GM23338 (cell line): ENCODE results near the gene OR56A4. TPM values are rescaled to one million over a fixed set of nuclear protein-coding genes. Genes with fewer than 3 reads are reported as not detected.

Experiments used
- ATAC-seq: fragments of 200-7000 bp; cut with Tn5 transposase; 3 replicates; pipeline ENCODE4 v1.9.1; 2020
- DNase-seq: peaks from one replicate; pipeline ENCODE4 v3.0.0-alpha.2; 2015; ENCODE audit warnings: low spot score
- H2AFZ ChIP-seq: fragments of 200-600 bp; sonication (generic); 2 replicates; pipeline ENCODE4 v1.8.0; 2016; ENCODE audit warnings: antibody characterized with exemption, mild to moderate bottlenecking, moderate library complexity
- H3F3A ChIP-seq: fragments of 200-600 bp; sonication (generic); replicated peaks from 2 replicates; pipeline ENCODE4 v1.8.0; 2017; ENCODE audit warnings: antibody characterized with exemption, mixed run types, low read depth
- H3K27ac ChIP-seq: fragments of 200-600 bp; sonication (generic); 2 replicates; pipeline ENCODE4 v1.6.1; 2016; ENCODE audit warnings: low read depth
- H3K27me3 ChIP-seq: fragments of 200-600 bp; sonication (generic); 2 replicates; pipeline ENCODE4 v1.8.0; 2016; ENCODE audit warnings: mild to moderate bottlenecking, mixed run types, moderate library complexity; ENCODE audit not compliant: insufficient read depth
- H3K36me3 ChIP-seq: fragments of 200-600 bp; sonication (generic); 2 replicates; pipeline ENCODE4 v1.8.0; 2016; ENCODE audit warnings: mild to moderate bottlenecking; ENCODE audit not compliant: insufficient read depth
- H3K4me1 ChIP-seq: fragments of 200-600 bp; sonication (generic); 2 replicates; pipeline ENCODE4 v1.8.0; 2016; ENCODE audit warnings: mild to moderate bottlenecking, moderate library complexity; ENCODE audit not compliant: insufficient read depth
- H3K4me2 ChIP-seq: fragments of 200-600 bp; sonication (generic); 2 replicates; pipeline ENCODE4 v1.7.1; 2017; ENCODE audit warnings: mixed run types
- H3K4me3 ChIP-seq: fragments of 200-600 bp; sonication (generic); 2 replicates; pipeline ENCODE4 v1.6.1; 2016; ENCODE audit warnings: mixed run types
- H3K79me2 ChIP-seq: fragments of 200-600 bp; sonication (generic); replicated peaks from 2 replicates; pipeline ENCODE4 v1.8.0; 2017; ENCODE audit warnings: mild to moderate bottlenecking; ENCODE audit not compliant: insufficient read depth
- H3K9me2 ChIP-seq: fragments of 200-600 bp; sonication (generic); 2 replicates; pipeline ENCODE4 v1.8.0; 2017; ENCODE audit not compliant: insufficient read depth
- H4K20me1 ChIP-seq: fragments of 200-600 bp; sonication (generic); replicated peaks from 2 replicates; pipeline ENCODE4 v1.8.0; 2017; ENCODE audit warnings: mild to moderate bottlenecking; ENCODE audit not compliant: insufficient read depth
- H3K27ac Mint-ChIP-seq: 2 replicates; pipeline ENCODE4 v1.8.0; 2020; ENCODE audit warnings: inconsistent platforms, mild to moderate bottlenecking, moderate library complexity, mixed read lengths
- H3K27me3 Mint-ChIP-seq: 3 replicates; pipeline ENCODE4 v1.8.0; 2022; ENCODE audit warnings: low read depth, mild to moderate bottlenecking, moderate library complexity, mixed read lengths, inconsistent platforms; ENCODE audit not compliant: insufficient read depth, poor library complexity
- H3K36me3 Mint-ChIP-seq: 3 replicates; pipeline ENCODE4 v1.8.0; 2021; ENCODE audit warnings: low read depth, mild to moderate bottlenecking, inconsistent platforms, moderate library complexity, mixed read lengths
- H3K4me1 Mint-ChIP-seq: 3 replicates; pipeline ENCODE4 v1.8.0; 2020; ENCODE audit warnings: mild to moderate bottlenecking, inconsistent platforms, mixed read lengths
- H3K4me3 Mint-ChIP-seq: 3 replicates; pipeline ENCODE4 v1.8.0; 2021; ENCODE audit warnings: moderate library complexity, mild to moderate bottlenecking, inconsistent platforms, mixed read lengths
- H3K9me3 Mint-ChIP-seq: 3 replicates; pipeline ENCODE4 v1.8.0; 2020; ENCODE audit warnings: moderate library complexity, mild to moderate bottlenecking, inconsistent platforms, mixed read lengths
- CREB1 ChIP-seq: fragments of 250-450 bp; sonication (Bioruptor Pico); IDR thresholded peaks from 2 replicates; pipeline ENCODE4 v1.5.0; 2020; ENCODE audit warnings: low read depth, mild to moderate bottlenecking, moderate library complexity
- EZH2 ChIP-seq: fragments of 200-600 bp; sonication (generic); IDR thresholded peaks from one replicate; pipeline ENCODE4 v1.8.0; 2017; ENCODE audit warnings: antibody characterized with exemption, mild to moderate bottlenecking, low read depth; ENCODE audit not compliant: unreplicated experiment
- EZH2phosphoT487 ChIP-seq: fragments of 200-600 bp; sonication (generic); IDR thresholded peaks from one replicate; pipeline ENCODE4 v1.8.1; 2018; ENCODE audit warnings: antibody characterized with exemption; ENCODE audit not compliant: unreplicated experiment
- JUNB ChIP-seq: IDR thresholded peaks from one replicate; pipeline ENCODE4 v1.6.1; 2016; ENCODE audit warnings: antibody characterized with exemption; ENCODE audit not compliant: unreplicated experiment
- NANOG ChIP-seq: IDR thresholded peaks from 2 replicates; pipeline ENCODE4 v1.6.1; 2016; ENCODE audit warnings: antibody characterized with exemption, borderline replicate concordance
- POLR2AphosphoS5 ChIP-seq: IDR thresholded peaks from 2 replicates; pipeline ENCODE4 v1.6.1; 2016; ENCODE audit warnings: antibody characterized with exemption, low read depth
- STAT1 ChIP-seq: IDR thresholded peaks from one replicate; pipeline ENCODE4 v1.6.1; 2016; ENCODE audit warnings: antibody characterized with exemption; ENCODE audit not compliant: unreplicated experiment
- ZNF114 ChIP-seq: fragments of 250-450 bp; sonication (Bioruptor Pico); IDR thresholded peaks from 2 replicates; pipeline ENCODE4 v1.5.0; 2020; ENCODE audit warnings: mild to moderate bottlenecking, moderate library complexity
- ZNF331 ChIP-seq: fragments of 250-450 bp; sonication (Bioruptor Pico); IDR thresholded peaks from 2 replicates; pipeline ENCODE4 v1.5.0; 2020; ENCODE audit warnings: low read depth, mild to moderate bottlenecking, moderate library complexity
- polyA plus RNA-seq: library from polyadenylated mRNA; unstranded; fragments of >200 nt; fragmentation: Nextera tagmentation; extraction: Ambion mirVana; gene quantifications from 2 replicates; pipeline ENCODE4 v1.2.1, GENCODE V29; 2016
- total RNA-seq: library from RNA; depleted of rRNA; stranded (reverse); fragments of >200 nt; shearing (Covaris generic); gene quantifications from 2 replicates; pipeline ENCODE4 v1.2.3, GENCODE V29; 2014
- TF ChIP-seq, protein P1 (sequence below): IDR thresholded peaks from one replicate; pipeline ENCODE4 v1.6.1; 2018; ENCODE audit warnings: antibody characterized with exemption; ENCODE audit not compliant: unreplicated experiment
- TF ChIP-seq, protein P2 (sequence below), 2 experiments: fragments of 200-600 bp in 1 of 2; sonication (generic) in 1 of 2; conservative IDR thresholded peaks; 2 replicates each; pipeline versions ENCODE4 v1.5.1 to v1.6.1; 2016 to 2017; ENCODE audit warnings: antibody characterized with exemption in 2 of 2, low read depth in 2 of 2, mild to moderate bottlenecking in 2 of 2, moderate library complexity in 1 of 2
- TF ChIP-seq, protein P3 (sequence below): IDR thresholded peaks from 2 replicates; pipeline ENCODE4 v1.6.1; 2016; ENCODE audit warnings: antibody characterized with exemption
- TF ChIP-seq, protein P4 (sequence below): fragments of 250-450 bp; sonication (Bioruptor Pico); IDR thresholded peaks from 2 replicates; pipeline ENCODE4 v1.5.0; 2020; ENCODE audit warnings: mild to moderate bottlenecking, moderate library complexity

Gene OR56A4
- total and polyA plus RNA-seq, 2 experiments from 2014 or later: 0.10 to 0.23 TPM

DNA sequence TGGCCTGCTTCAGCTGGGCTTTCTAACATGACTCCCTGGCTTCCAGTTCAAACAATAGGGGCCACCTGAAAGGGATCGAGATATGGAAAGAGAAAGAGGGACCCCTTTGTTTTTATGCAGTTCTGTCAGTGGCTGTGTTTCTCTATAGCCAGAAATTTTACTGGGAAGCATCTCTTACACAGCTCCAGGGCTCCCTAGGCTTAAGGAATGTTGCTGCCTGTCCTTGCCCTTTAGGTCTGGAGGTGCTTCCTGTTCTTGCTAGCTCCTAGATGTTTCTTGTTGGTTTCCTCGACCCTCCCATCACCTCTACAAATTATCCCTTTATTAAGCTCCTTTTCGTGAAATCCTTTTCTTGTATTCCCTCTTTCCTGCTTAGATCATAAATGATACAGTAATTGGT lies 45.6 kb upstream of the OR56A4 start:
- H4K20me1 ChIP-seq: no peaks in the 10 kb centered on the region
- Mint-ChIP-seq H3K36me3 (no peaks in the 10 kb centered on the region), H3K9me3 (no peaks in the 10 kb centered on the region), H3K27me3 (peaks cover 1% of the 10 kb centered on the region), H3K4me3 (no peak overlapping the region), H3K4me1 (peaks cover 8% of the 10 kb centered on the region), H3K27ac (no peak overlapping the region)
- no peak overlapping the region for H3K4me2 ChIP-seq
- peak; percentile 26 for DNase-seq
- no peaks in the 10 kb centered on the region for H3F3A ChIP-seq
- H3K4me1 ChIP-seq: 0 out of 2 replicates have a peak, but pooled peaks cover 6% of the 10 kb centered on the region
- H3K27ac ChIP-seq: no peak overlapping the region
- no peak overlapping the region for H3K4me3 ChIP-seq
- H2AFZ ChIP-seq: peak overlapping the region; percentile 38; the same call in 1 of the 2 replicates
- H3K27me3 ChIP-seq: no peaks in the 10 kb centered on the region
- H3K36me3 ChIP-seq: no peaks in the 10 kb centered on the region
- H3K79me2 ChIP-seq: no peaks in the 10 kb centered on the region
- peak; percentile 50; the same call in 2 of the 3 replicates for ATAC-seq
- TF ChIP-seq POLR2AphosphoS5: no peak
- TF ChIP-seq, protein P1, sequence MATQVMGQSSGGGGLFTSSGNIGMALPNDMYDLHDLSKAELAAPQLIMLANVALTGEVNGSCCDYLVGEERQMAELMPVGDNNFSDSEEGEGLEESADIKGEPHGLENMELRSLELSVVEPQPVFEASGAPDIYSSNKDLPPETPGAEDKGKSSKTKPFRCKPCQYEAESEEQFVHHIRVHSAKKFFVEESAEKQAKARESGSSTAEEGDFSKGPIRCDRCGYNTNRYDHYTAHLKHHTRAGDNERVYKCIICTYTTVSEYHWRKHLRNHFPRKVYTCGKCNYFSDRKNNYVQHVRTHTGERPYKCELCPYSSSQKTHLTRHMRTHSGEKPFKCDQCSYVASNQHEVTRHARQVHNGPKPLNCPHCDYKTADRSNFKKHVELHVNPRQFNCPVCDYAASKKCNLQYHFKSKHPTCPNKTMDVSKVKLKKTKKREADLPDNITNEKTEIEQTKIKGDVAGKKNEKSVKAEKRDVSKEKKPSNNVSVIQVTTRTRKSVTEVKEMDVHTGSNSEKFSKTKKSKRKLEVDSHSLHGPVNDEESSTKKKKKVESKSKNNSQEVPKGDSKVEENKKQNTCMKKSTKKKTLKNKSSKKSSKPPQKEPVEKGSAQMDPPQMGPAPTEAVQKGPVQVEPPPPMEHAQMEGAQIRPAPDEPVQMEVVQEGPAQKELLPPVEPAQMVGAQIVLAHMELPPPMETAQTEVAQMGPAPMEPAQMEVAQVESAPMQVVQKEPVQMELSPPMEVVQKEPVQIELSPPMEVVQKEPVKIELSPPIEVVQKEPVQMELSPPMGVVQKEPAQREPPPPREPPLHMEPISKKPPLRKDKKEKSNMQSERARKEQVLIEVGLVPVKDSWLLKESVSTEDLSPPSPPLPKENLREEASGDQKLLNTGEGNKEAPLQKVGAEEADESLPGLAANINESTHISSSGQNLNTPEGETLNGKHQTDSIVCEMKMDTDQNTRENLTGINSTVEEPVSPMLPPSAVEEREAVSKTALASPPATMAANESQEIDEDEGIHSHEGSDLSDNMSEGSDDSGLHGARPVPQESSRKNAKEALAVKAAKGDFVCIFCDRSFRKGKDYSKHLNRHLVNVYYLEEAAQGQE: no peak
- TF ChIP-seq ZNF331 (CRISPR knock-in tag): no peak
- TF ChIP-seq, protein P2, sequence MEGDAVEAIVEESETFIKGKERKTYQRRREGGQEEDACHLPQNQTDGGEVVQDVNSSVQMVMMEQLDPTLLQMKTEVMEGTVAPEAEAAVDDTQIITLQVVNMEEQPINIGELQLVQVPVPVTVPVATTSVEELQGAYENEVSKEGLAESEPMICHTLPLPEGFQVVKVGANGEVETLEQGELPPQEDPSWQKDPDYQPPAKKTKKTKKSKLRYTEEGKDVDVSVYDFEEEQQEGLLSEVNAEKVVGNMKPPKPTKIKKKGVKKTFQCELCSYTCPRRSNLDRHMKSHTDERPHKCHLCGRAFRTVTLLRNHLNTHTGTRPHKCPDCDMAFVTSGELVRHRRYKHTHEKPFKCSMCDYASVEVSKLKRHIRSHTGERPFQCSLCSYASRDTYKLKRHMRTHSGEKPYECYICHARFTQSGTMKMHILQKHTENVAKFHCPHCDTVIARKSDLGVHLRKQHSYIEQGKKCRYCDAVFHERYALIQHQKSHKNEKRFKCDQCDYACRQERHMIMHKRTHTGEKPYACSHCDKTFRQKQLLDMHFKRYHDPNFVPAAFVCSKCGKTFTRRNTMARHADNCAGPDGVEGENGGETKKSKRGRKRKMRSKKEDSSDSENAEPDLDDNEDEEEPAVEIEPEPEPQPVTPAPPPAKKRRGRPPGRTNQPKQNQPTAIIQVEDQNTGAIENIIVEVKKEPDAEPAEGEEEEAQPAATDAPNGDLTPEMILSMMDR (conservative IDR thresholded peaks at IDR 0.05; ENCODE audit: low read depth in 2 of 2): no peak
- TF ChIP-seq, protein P3, sequence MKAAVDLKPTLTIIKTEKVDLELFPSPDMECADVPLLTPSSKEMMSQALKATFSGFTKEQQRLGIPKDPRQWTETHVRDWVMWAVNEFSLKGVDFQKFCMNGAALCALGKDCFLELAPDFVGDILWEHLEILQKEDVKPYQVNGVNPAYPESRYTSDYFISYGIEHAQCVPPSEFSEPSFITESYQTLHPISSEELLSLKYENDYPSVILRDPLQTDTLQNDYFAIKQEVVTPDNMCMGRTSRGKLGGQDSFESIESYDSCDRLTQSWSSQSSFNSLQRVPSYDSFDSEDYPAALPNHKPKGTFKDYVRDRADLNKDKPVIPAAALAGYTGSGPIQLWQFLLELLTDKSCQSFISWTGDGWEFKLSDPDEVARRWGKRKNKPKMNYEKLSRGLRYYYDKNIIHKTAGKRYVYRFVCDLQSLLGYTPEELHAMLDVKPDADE: no peak
- no peak for TF ChIP-seq JUNB
- TF ChIP-seq STAT1: no peak
- TF ChIP-seq NANOG: no peak
- TF ChIP-seq CREB1: no peak
- no peak for TF ChIP-seq ZNF114 (CRISPR knock-in tag)
- TF ChIP-seq EZH2phosphoT487: no peak
- TF ChIP-seq, protein P4, sequence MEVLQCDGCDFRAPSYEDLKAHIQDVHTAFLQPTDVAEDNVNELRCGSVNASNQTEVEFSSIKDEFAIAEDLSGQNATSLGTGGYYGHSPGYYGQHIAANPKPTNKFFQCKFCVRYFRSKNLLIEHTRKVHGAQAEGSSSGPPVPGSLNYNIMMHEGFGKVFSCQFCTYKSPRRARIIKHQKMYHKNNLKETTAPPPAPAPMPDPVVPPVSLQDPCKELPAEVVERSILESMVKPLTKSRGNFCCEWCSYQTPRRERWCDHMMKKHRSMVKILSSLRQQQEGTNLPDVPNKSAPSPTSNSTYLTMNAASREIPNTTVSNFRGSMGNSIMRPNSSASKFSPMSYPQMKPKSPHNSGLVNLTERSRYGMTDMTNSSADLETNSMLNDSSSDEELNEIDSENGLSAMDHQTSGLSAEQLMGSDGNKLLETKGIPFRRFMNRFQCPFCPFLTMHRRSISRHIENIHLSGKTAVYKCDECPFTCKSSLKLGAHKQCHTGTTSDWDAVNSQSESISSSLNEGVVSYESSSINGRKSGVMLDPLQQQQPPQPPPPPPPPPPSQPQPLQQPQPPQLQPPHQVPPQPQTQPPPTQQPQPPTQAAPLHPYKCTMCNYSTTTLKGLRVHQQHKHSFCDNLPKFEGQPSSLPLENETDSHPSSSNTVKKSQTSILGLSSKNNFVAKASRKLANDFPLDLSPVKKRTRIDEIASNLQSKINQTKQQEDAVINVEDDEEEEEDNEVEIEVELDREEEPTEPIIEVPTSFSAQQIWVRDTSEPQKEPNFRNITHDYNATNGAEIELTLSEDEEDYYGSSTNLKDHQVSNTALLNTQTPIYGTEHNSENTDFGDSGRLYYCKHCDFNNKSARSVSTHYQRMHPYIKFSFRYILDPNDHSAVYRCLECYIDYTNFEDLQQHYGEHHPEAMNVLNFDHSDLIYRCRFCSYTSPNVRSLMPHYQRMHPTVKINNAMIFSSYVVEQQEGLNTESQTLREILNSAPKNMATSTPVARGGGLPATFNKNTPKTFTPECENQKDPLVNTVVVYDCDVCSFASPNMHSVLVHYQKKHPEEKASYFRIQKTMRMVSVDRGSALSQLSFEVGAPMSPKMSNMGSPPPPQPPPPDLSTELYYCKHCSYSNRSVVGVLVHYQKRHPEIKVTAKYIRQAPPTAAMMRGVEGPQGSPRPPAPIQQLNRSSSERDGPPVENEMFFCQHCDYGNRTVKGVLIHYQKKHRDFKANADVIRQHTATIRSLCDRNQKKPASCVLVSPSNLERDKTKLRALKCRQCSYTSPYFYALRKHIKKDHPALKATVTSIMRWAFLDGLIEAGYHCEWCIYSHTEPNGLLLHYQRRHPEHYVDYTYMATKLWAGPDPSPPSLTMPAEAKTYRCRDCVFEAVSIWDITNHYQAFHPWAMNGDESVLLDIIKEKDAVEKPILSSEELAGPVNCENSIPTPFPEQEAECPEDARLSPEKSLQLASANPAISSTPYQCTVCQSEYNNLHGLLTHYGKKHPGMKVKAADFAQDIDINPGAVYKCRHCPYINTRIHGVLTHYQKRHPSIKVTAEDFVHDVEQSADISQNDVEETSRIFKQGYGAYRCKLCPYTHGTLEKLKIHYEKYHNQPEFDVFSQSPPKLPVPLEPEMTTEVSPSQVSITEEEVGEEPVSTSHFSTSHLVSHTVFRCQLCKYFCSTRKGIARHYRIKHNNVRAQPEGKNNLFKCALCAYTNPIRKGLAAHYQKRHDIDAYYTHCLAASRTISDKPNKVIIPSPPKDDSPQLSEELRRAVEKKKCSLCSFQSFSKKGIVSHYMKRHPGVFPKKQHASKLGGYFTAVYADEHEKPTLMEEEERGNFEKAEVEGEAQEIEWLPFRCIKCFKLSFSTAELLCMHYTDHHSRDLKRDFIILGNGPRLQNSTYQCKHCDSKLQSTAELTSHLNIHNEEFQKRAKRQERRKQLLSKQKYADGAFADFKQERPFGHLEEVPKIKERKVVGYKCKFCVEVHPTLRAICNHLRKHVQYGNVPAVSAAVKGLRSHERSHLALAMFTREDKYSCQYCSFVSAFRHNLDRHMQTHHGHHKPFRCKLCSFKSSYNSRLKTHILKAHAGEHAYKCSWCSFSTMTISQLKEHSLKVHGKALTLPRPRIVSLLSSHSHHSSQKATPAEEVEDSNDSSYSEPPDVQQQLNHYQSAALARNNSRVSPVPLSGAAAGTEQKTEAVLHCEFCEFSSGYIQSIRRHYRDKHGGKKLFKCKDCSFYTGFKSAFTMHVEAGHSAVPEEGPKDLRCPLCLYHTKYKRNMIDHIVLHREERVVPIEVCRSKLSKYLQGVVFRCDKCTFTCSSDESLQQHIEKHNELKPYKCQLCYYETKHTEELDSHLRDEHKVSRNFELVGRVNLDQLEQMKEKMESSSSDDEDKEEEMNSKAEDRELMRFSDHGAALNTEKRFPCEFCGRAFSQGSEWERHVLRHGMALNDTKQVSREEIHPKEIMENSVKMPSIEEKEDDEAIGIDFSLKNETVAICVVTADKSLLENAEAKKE (CRISPR knock-in tag): no peak
- no peak for TF ChIP-seq EZH2
- H3K9me2 ChIP-seq: no peaks in the 10 kb centered on the region
